Activated CD8-positive, alpha-beta memory T cell treated with anti-CD3 and anti-CD28 coated beads, Interleukin-2, amount 50 U/mL, for 1 hour (primary cell): ENCODE measurements around the gene BFSP2.
A peak's percentile ranks its signal among the peaks of the same experiment; 100 is the strongest.
"Not testable (repeated sequence)": the region's sequence is repeated elsewhere in the genome, so short reads cannot be mapped to it uniquely, and the experiment has no call there.

Experiments
- DNase-seq: peaks from one replicate; pipeline ENCODE4 v3.0.0-alpha.2; 2020; ENCODE audit errors: extremely low read depth

BFSP2 gene

GRCh38 chr3:133479895-133480669 is 80.2 kb downstream of the BFSP2 start:
- DNase-seq = no peak

GRCh38 chr3:133482474-133482873 is 82.6 kb downstream of the BFSP2 start:
- DNase-seq = not testable (repeated sequence)

- no peak for DNase-seq
These were observed 86.8 kb downstream of the BFSP2 start for GRCh38 chr3:133486658-133487057.

GRCh38 chr3:133487204-133487603 is 87.3 kb downstream of the BFSP2 start:
- DNase-seq = no peak

- DNase-seq = peak; percentile 45
These were observed 88.2 kb downstream of the BFSP2 start for GRCh38 chr3:133487920-133488540.

- DNase-seq = no peak
These were observed 89.0 kb downstream of the BFSP2 start for GRCh38 chr3:133488785-133489367.

- DNase-seq = no peak
These were observed 89.7 kb downstream of the BFSP2 start for GRCh38 chr3:133489466-133490085.

GRCh38 chr3:133490468-133491351 is 90.9 kb downstream of the BFSP2 start:
- DNase-seq = peak; percentile 46

GRCh38 chr3:133491481-133492059 is 91.7 kb downstream of the BFSP2 start:
- DNase-seq = no peak

- no peak for DNase-seq
These were observed 92.4 kb downstream of the BFSP2 start for GRCh38 chr3:133492159-133492741.

- no peak for DNase-seq
These were observed 94.6 kb downstream of the BFSP2 start for GRCh38 chr3:133494469-133494868.

- DNase-seq = not testable (repeated sequence)
These were observed 102.7 kb downstream of the BFSP2 start for GRCh38 chr3:133502542-133502941.

GRCh38 chr3:133503409-133503808 is 103.6 kb downstream of the BFSP2 start:
- no peak for DNase-seq

- no peak for DNase-seq
These were observed 104.9 kb downstream of the BFSP2 start for GRCh38 chr3:133504736-133505135.

- no peak for DNase-seq
These were observed 106.0 kb downstream of the BFSP2 start for GRCh38 chr3:133505813-133506212.

GRCh38 chr3:133506215-133506901 is 106.5 kb downstream of the BFSP2 start:
- DNase-seq = no peak

GRCh38 chr3:133509488-133509887 is 109.6 kb downstream of the BFSP2 start:
- no peak for DNase-seq

GRCh38 chr3:133512416-133513089 is 112.7 kb downstream of the BFSP2 start:
- DNase-seq = no peak

- DNase-seq = no peak
These were observed 114.6 kb downstream of the BFSP2 start for GRCh38 chr3:133514418-133514817.

- no peak for DNase-seq
These were observed 115.3 kb downstream of the BFSP2 start for GRCh38 chr3:133515127-133515526.
